Daoy (cell line): ENCODE data around the gene SLC10A1. TPM values are rescaled to one million over a fixed set of nuclear protein-coding genes. Genes with fewer than 3 reads are reported as not detected.
"Not testable (repeated sequence)": the region's sequence is repeated elsewhere in the genome, so short reads cannot be mapped to it uniquely, and the experiment has no call there.

Experiments
- DNase-seq: peaks from one replicate; pipeline ENCODE4 v3.0.0-alpha.2; 2015; ENCODE audit warnings: low read depth
- total RNA-seq: library from RNA; depleted of rRNA; stranded (reverse); fragments of >200 nt; shearing (Covaris generic); gene quantifications from 2 replicates; pipeline ENCODE4 v1.2.3, GENCODE V29; 2014; rRNA removed

Gene SLC10A1
- not detected in 2 replicates for total RNA-seq

- DNase-seq: no peak
Measured at GRCh38 chr14:69796797-69797500, at the start of gene SLC10A1. TSS of gene SLC10A1 (minus strand) at chr14:69797241. CDS start at chr14:69797155, 86 bp downstream.

- peak; percentile 73 for DNase-seq
Measured at GRCh38 chr14:69845787-69846186, 48.7 kb upstream of the SLC10A1 start.

GRCh38 chr14:69845050-69845581, 48.1 kb upstream of the SLC10A1 start:
- DNase-seq: no peak

DNA sequence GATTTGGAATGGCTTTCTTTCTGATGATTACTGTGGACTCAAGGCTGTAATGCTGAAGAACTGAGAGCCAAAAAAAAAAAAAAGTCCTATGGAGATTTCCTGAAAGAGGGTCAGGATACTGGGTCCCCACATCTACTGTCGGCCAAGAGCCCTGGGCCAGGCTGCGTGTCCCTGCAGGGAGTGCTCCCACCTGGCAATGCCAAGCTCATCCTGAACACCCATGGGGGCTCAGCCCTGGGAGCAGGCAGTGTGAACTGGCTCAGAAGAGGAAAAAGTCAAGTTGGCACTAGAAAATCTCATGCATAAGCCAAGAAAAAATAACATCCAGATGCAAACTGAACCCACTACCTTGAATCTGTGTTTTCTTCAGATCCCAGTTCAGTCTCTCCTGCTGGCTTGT, 47.1 kb upstream of the SLC10A1 start:
- no peak for DNase-seq

- DNase-seq: no peak
Measured at GRCh38 chr14:69842686-69843420, 45.8 kb upstream of the SLC10A1 start.

- DNase-seq: no peak
Measured at GRCh38 chr14:69841656-69842055, 44.6 kb upstream of the SLC10A1 start.

- no peak for DNase-seq
Measured at GRCh38 chr14:69839661-69840060, 42.6 kb upstream of the SLC10A1 start.

DNA sequence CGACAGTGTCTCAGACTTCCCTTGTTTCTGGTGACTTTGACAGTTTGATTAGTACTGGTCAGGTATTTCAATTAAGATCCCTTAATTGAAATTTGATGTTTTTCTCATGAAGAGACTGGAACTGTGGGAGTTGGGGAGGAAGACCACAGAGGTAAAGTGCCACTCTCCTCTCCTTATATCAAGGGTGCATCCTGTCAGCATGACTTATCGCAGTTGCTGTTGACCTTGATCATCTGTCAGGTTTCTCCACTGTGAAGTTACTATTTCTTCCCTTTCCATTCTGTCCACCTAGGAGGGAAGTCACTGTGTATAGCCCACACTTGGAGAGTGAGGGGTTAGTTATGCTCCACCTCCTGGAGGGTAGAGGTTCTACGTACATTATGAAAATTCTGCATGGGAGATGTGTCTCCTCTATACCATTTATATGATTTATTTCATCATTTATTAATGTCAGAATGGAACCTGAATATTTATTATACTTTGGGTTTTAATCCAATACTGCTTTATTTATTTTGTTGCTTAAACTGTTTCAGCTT, 41.9 kb upstream of the SLC10A1 start:
- DNase-seq: no peak

DNA sequence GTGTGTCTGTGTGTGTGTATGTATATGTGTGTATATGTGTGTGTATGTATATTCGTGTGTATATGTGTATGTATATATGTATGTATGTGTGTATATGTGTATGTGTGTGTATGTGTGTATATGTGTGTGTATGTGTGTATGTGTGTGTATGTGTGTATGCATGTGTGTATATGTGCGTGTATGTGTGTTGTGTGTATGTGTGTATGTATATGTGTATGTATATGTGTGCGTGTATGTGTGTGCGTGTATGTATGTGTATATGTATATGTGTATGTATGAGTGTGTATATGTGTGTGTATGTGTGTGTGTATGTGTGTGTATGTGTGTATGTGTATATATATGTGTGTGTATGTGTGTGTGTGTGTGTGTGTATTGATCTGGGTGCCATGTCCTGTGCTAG, 31.8 kb upstream of the SLC10A1 start:
- no peak for DNase-seq

DNA sequence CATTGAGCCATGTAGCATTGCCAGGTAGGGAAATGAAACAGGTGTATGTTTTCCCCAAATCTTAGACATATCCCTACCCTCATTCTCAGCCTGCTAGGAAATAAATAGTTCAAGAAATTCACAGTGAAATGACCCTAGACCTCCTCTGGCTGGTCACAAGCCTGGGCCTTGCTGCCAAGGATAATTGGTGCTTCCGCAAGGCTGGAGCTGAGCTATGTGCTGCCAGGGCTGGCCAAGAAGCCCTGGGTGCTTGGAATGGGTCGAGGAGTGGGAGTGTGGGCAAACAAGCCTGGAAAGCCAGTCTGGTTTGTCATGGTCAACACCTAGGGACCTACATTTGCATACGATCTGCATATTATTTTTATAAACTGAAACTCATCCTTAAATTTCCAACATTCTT, 31.3 kb upstream of the SLC10A1 start:
- no peak for DNase-seq

- peak; percentile 41 for DNase-seq
Measured at GRCh38 chr14:69827560-69827959, 30.5 kb upstream of the SLC10A1 start.

- no peak for DNase-seq
Measured at GRCh38 chr14:69822456-69822855, 25.4 kb upstream of the SLC10A1 start.

GRCh38 chr14:69820991-69821390, 23.9 kb upstream of the SLC10A1 start:
- DNase-seq: no peak

DNA sequence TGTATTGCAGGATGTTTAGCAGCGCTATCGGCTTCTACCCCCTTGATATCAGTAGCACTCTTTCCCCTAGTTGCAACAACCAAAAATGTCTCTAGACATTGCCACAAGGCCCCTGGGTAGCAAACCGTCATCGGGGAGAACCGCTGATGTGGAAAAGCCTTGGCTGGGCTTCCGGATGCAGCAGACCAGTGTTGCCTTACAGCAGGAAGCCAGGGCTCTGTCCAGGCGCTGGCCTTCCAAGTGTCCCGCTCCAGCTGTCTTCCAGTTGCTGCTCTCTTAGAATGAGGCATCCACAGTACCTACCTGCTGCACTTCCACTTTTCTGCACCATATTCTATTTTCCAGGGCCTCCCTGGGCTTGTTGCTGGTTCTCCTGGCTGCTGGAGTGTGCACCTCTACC, 22.6 kb upstream of the SLC10A1 start:
- DNase-seq: no peak

GRCh38 chr14:69818758-69819191, 21.7 kb upstream of the SLC10A1 start:
- peak; percentile 72 for DNase-seq

GRCh38 chr14:69816216-69816615, 19.2 kb upstream of the SLC10A1 start:
- no peak for DNase-seq

- DNase-seq: no peak
Measured at GRCh38 chr14:69815556-69815955, 18.5 kb upstream of the SLC10A1 start.

- no peak for DNase-seq
Measured at GRCh38 chr14:69814397-69814796, 17.4 kb upstream of the SLC10A1 start.

GRCh38 chr14:69813346-69813745, 16.3 kb upstream of the SLC10A1 start:
- not testable (repeated sequence) for DNase-seq

DNA sequence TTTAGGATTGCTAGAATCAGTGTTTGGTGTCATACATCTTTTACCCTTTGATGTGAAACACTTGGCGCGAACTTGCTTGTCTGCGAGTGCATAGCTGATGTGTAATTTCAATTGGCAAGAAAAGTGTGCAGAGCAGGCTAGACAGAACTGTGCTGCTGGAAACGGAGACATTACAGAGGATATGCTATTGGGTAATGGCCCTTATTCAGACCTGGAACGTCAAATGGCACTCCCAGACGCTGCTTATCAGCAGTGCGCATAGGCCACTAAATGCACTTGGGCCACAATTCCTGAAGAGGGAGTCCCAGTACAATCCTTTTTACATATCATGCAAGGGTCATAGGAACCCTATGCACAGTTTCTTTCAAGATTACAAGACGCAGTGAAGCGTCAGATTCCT, 15.7 kb upstream of the SLC10A1 start:
- peak; percentile 21 for DNase-seq

- DNase-seq: no peak
Measured at GRCh38 chr14:69811868-69812252, 14.8 kb upstream of the SLC10A1 start.

- DNase-seq: no peak
Measured at GRCh38 chr14:69811227-69811867, 14.3 kb upstream of the SLC10A1 start.
